Esophagus mucosa (tissue), 1 donor: ENCODE data around the gene ARHGEF33. TPM values are rescaled to one million over a fixed set of nuclear protein-coding genes. Genes with fewer than 3 reads are reported as not detected.

ENCODE experiments used
- ATAC-seq: fragments of 200-7000 bp; cut with Tn5 transposase; one replicate; pipeline ENCODE4 v1.9.1; 2020
- total RNA-seq: library from RNA; stranded (reverse); gene quantifications from one replicate; pipeline ENCODE4 v1.2.4, GENCODE V29; 2023
- donor health status: DM: yes; HTN: yes; CAD: no.

Gene ARHGEF33
- not detected for total RNA-seq

GRCh38 chr2:38889575-38889974, at the start of gene ARHGEF33:
TSS of gene ARHGEF33 (plus strand) at chr2:38889875. CDS start at chr2:38919448, 29,573 bp downstream.
- no peak for ATAC-seq

GRCh38 chr2:38850045-38850444, 39.6 kb upstream of the ARHGEF33 start:
- ATAC-seq = no peak

- peak; percentile 88 for ATAC-seq
These were observed 33.5 kb upstream of the ARHGEF33 start for GRCh38 chr2:38856165-38856564.

- no peak for ATAC-seq
These were observed 27.2 kb upstream of the ARHGEF33 start for GRCh38 chr2:38862476-38862875.

GRCh38 chr2:38863061-38863695, 26.5 kb upstream of the ARHGEF33 start:
- ATAC-seq = no peak

- ATAC-seq = peak; percentile 93
These were observed 22.8 kb upstream of the ARHGEF33 start for GRCh38 chr2:38866773-38867443.

GRCh38 chr2:38871432-38871831, 18.2 kb upstream of the ARHGEF33 start:
- ATAC-seq = no peak

- ATAC-seq = no peak
These were observed 15.9 kb upstream of the ARHGEF33 start for GRCh38 chr2:38873763-38874162.

GRCh38 chr2:38875227-38875575, 14.5 kb upstream of the ARHGEF33 start:
- ATAC-seq = peak; percentile 9

GRCh38 chr2:38875576-38876367, 13.9 kb upstream of the ARHGEF33 start, which contains the start of the genes DHX57 and MORN2:
TSS of gene DHX57 (minus strand) at chr2:38875934. CDS start at chr2:38868405, 7,529 bp downstream.
TSS of gene MORN2 (plus strand) at chr2:38875976.
- peak; percentile 98 for ATAC-seq

GRCh38 chr2:38876407-38876806, 13.3 kb upstream of the ARHGEF33 start:
- ATAC-seq = no peak

GRCh38 chr2:38886063-38886462, 3.6 kb upstream of the ARHGEF33 start:
- no peak for ATAC-seq

- ATAC-seq = no peak
These were observed 2.3 kb upstream of the ARHGEF33 start for GRCh38 chr2:38887347-38887746.

- ATAC-seq = no peak
These were observed 1.6 kb upstream of the ARHGEF33 start for GRCh38 chr2:38887902-38888554.

GRCh38 chr2:38889045-38889444, 630 bp upstream of the ARHGEF33 start:
- ATAC-seq = no peak

GRCh38 chr2:38892819-38893218, 3.1 kb downstream of the ARHGEF33 start:
- ATAC-seq = no peak

GRCh38 chr2:38898256-38898655, 8.6 kb downstream of the ARHGEF33 start:
- no peak for ATAC-seq

- no peak for ATAC-seq
These were observed 11.1 kb downstream of the ARHGEF33 start for GRCh38 chr2:38900726-38901125.

- ATAC-seq = no peak
These were observed 15.6 kb downstream of the ARHGEF33 start for GRCh38 chr2:38905251-38905650.

- ATAC-seq = no peak
These were observed 17.6 kb downstream of the ARHGEF33 start for GRCh38 chr2:38907242-38907641.

GRCh38 chr2:38907743-38908562, 18.3 kb downstream of the ARHGEF33 start:
- no peak for ATAC-seq

- no peak for ATAC-seq
These were observed 20.2 kb downstream of the ARHGEF33 start for GRCh38 chr2:38909872-38910271.
